ENCODE measurements around the gene ST6GAL1. TPM values are rescaled to one million over a fixed set of nuclear protein-coding genes. Genes with fewer than 3 reads are reported as not detected.

The ST6GAL1 gene
- total and polyA plus RNA-seq, 2 of the 4 experiments (the other 2 are of a cell fraction): 1.4 to 2.9 TPM

- dilution Hi-C loops (cut with HindIII; ENCODE audit: low sequenced_read_pairs, unreplicated experiment): no loop called here
- Histone ChIP-seq H3K36me3 (ENCODE audit: control insufficient read depth, insufficient read depth, low read length) (no peaks in the 10 kb centered on the region), H2BK5ac (ENCODE audit: low read depth, low read length, poor library complexity, severe bottlenecking) (no peak overlapping the region), H3K56ac (ENCODE audit: extremely low read depth, insufficient read depth, low read length) (no peak overlapping the region), H4K91ac (ENCODE audit: insufficient read depth, low read depth, low read length) (no peak overlapping the region), H4K8ac (ENCODE audit: low read depth in 2 of 2, low read length in 2 of 2) (no peak overlapping the region), H4K5ac (ENCODE audit: low read depth, low read length) (no peak overlapping the region), H3K14ac (replicated peaks; ENCODE audit: low read depth, low read length) (no peak overlapping the region), H3K9ac (ENCODE audit: low read depth, low read length) (no peak overlapping the region), H2BK20ac (ENCODE audit: low read depth, low read length) (no peak overlapping the region), H2AFZ (replicated peaks; ENCODE audit: low read length, poor library complexity) (no peak overlapping the region), H2AK9ac (replicated peaks; ENCODE audit: low read depth, low read length, poor library complexity) (no peak overlapping the region), H3K4me3 (ENCODE audit: insufficient read depth, low read depth, low read length) (no peak overlapping the region), H3K23ac (ENCODE audit: low read depth, low read length) (no peak overlapping the region), H4K20me1 (ENCODE audit: insufficient read depth, low read length) (no peaks in the 10 kb centered on the region), H3K18ac (ENCODE audit: low read depth, low read length) (no peak overlapping the region), H3K4me2 (ENCODE audit: low read depth, low read length) (no peak overlapping the region), H2BK15ac (ENCODE audit: low read depth, low read length) (no peak overlapping the region), H3K4ac (ENCODE audit: low read depth, low read length) (no peak overlapping the region), H2AK5ac (ENCODE audit: low read depth, low read length) (no peak overlapping the region), H3K9me1 (ENCODE audit: insufficient read depth, low read length) (no peaks in the 10 kb centered on the region), H2BK120ac (ENCODE audit: low read depth, low read length) (no peak overlapping the region), H3K9me3 (ENCODE audit: control insufficient read depth, insufficient read depth, low read length) (no peaks in the 10 kb centered on the region), H3K27ac (ENCODE audit: insufficient read depth, low read length) (no peak overlapping the region), H3K27me3 (ENCODE audit: control insufficient read depth, insufficient read depth, low read length) (peaks cover 20% of the 10 kb centered on the region), H3K79me1 (ENCODE audit: low read depth in 1 of 2, low read length in 2 of 2) (no peaks in the 10 kb centered on the region), H3K4me1 (ENCODE audit: control insufficient read depth, insufficient read depth, low read length) (no peaks in the 10 kb centered on the region)
- intact Hi-C loops (cut with micrococcal nuclease): no loop called here
- in situ Hi-C loops (cut with MboI; ENCODE audit: low sequenced_read_pairs): no loop called here
- DNase-seq (no peak), ATAC-seq (ENCODE audit: low read depth) (no peak)
- ChIA-PET CTCF (no interaction called here), POLR2A (ENCODE audit: unreplicated experiment) (no interaction called here)
- TF ChIP-seq BHLHE40 (IDR thresholded peaks at IDR 0.05; ENCODE audit: low read depth, low read length) (no peak), ELK1 (IDR thresholded peaks at IDR 0.05; ENCODE audit: borderline replicate concordance, low read depth, low read length) (no peak), RFX5 (IDR thresholded peaks at IDR 0.05; ENCODE audit: low read depth, low read length) (no peak), CHD1 (IDR thresholded peaks at IDR 0.05; ENCODE audit: low read depth, low read length) (no peak), MAFK (IDR thresholded peaks at IDR 0.05; ENCODE audit: low read depth, low read length) (no peak), MXI1 (IDR thresholded peaks at IDR 0.05; ENCODE audit: borderline replicate concordance, low read depth, low read length) (no peak), FOS (IDR thresholded peaks at IDR 0.05; ENCODE audit: low read depth, low read length) (no peak), NFE2L2 (IDR thresholded peaks at IDR 0.05; ENCODE audit: low read depth, low read length) (no peak), CEBPB (IDR thresholded peaks at IDR 0.05; ENCODE audit: low read depth, low read length) (no peak), RAD21 (IDR thresholded peaks at IDR 0.05; ENCODE audit: low read length) (no peak), MAZ (IDR thresholded peaks at IDR 0.05; ENCODE audit: borderline replicate concordance, low read depth, low read length) (no peak)
- TF ChIP-seq, protein P1, sequence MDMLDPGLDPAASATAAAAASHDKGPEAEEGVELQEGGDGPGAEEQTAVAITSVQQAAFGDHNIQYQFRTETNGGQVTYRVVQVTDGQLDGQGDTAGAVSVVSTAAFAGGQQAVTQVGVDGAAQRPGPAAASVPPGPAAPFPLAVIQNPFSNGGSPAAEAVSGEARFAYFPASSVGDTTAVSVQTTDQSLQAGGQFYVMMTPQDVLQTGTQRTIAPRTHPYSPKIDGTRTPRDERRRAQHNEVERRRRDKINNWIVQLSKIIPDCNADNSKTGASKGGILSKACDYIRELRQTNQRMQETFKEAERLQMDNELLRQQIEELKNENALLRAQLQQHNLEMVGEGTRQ (IDR thresholded peaks at IDR 0.05; ENCODE audit: low read depth, low read length): no peak
- WGBS, 2 experiments (ENCODE audit: extremely low coverage in 2 of 2, insufficient read length in 1 of 2): no CpG with 5 or more reads among the region's 11 CpGs
- no TSS peak for BruUV-seq (replicated peaks)
These were observed 14.2 kb upstream of the ST6GAL1 start for GRCh38 chr3:186915806-186916796.
